ENCODE measurements around the gene PLA2G5. TPM values are rescaled to one million over a fixed set of nuclear protein-coding genes. Genes with fewer than 3 reads are reported as not detected.
A peak's percentile ranks its signal among the peaks of the same experiment; 100 is the strongest.

Gene PLA2G5
- total RNA-seq, 1 experiment from 2014 or later = not detected

- H3K27me3 ChIP-seq (ENCODE audit: insufficient read depth, low read depth) = no peaks in the 10 kb centered on the region
- no peak for DNase-seq
- peaks cover 8% of the 10 kb centered on the region; the same call in 1 of the 2 replicates for H3F3A ChIP-seq (ENCODE audit: insufficient read depth, low read depth)
- H2AFZ ChIP-seq = no peak overlapping the region
- no peaks in the 10 kb centered on the region for H3K79me2 ChIP-seq (ENCODE audit: low read depth)
- CTCF ChIA-PET = no interaction called here
- H3K9me2 ChIP-seq (ENCODE audit: insufficient read depth) = no peaks in the 10 kb centered on the region
- H3K4me1 ChIP-seq (replicated peaks; ENCODE audit: insufficient read depth) = peaks cover 36% of the 10 kb centered on the region
- H3K36me3 ChIP-seq (ENCODE audit: low read depth) = no peaks in the 10 kb centered on the region
- H3K27ac ChIP-seq = no peak overlapping the region
- BruUV-seq (replicated peaks) = no TSS peak
- POLR2A ChIA-PET (ENCODE audit: unreplicated experiment) = no interaction called here
- intact Hi-C loops (cut with micrococcal nuclease; ENCODE audit: unreplicated experiment) = loop anchor here (10.0 kb wide), 1 partner anchor 247 kb away; no protein-coding TSS in a partner anchor
- no peaks in the 10 kb centered on the region for H4K20me1 ChIP-seq (ENCODE audit: insufficient read depth)
- H3K9me3 ChIP-seq (ENCODE audit: insufficient read depth, low read depth) = no peaks in the 10 kb centered on the region
- TF ChIP-seq EZH2 (IDR thresholded peaks at IDR 0.05; ENCODE audit: low read depth) = no peak
- TF ChIP-seq, protein P1, sequence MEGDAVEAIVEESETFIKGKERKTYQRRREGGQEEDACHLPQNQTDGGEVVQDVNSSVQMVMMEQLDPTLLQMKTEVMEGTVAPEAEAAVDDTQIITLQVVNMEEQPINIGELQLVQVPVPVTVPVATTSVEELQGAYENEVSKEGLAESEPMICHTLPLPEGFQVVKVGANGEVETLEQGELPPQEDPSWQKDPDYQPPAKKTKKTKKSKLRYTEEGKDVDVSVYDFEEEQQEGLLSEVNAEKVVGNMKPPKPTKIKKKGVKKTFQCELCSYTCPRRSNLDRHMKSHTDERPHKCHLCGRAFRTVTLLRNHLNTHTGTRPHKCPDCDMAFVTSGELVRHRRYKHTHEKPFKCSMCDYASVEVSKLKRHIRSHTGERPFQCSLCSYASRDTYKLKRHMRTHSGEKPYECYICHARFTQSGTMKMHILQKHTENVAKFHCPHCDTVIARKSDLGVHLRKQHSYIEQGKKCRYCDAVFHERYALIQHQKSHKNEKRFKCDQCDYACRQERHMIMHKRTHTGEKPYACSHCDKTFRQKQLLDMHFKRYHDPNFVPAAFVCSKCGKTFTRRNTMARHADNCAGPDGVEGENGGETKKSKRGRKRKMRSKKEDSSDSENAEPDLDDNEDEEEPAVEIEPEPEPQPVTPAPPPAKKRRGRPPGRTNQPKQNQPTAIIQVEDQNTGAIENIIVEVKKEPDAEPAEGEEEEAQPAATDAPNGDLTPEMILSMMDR (conservative IDR thresholded peaks at IDR 0.05) = no peak
- no peak overlapping the region for H3K4me3 ChIP-seq
- no peak overlapping the region for H3K4me2 ChIP-seq
Observed at GRCh38 chr1:20107796-20108195, 37.8 kb downstream of the PLA2G5 start.

DNA sequence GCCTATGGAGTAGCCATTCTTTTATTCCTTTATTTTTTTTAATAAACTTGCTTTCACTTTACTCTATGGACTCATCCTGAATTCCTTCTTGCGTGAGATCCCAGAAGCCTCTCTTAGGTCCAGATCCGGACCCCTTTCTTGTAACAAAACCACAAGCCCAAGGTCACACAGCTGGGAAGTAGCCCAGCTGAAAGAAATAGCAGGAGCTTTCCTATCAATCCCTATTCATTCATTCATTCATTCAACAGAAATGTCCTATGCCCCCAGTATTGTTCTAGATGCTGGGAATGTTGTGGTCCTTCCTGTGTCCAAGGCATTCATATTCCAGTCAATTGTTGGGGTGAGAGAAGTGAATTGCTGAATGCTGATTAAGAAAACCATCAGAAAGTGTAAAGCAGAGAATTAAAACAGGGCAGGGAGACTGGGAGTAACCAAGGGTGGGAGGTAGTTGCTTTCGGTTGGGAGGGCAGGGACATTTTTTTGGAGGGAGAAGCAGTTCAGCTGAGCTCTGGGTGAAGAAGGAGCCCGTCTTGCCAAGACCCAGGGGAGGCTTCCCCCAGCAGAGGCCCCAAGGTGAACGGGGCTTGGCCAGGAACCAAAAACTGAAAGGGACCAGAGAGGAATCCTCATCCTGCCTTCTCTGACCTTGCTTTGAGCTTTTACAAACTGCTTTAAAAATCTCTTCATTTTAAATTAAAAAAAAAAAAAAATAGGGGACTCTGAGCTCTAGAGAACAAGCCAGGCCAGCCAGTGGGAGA lies 38.6 kb downstream of the PLA2G5 start:
- Histone ChIP-seq H3K4me2 (no peak overlapping the region), H3K79me2 (ENCODE audit: low read depth) (no peaks in the 10 kb centered on the region), H3F3A (ENCODE audit: insufficient read depth, low read depth) (peaks cover under 1% of the 10 kb centered on the region; the same call in 1 of the 2 replicates), H3K4me3 (no peak overlapping the region), H4K20me1 (ENCODE audit: insufficient read depth) (no peaks in the 10 kb centered on the region), H3K9me3 (ENCODE audit: insufficient read depth, low read depth) (no peaks in the 10 kb centered on the region), H3K36me3 (ENCODE audit: low read depth) (no peaks in the 10 kb centered on the region), H3K27me3 (ENCODE audit: insufficient read depth, low read depth) (no peaks in the 10 kb centered on the region), H3K4me1 (replicated peaks; ENCODE audit: insufficient read depth) (peaks cover 30% of the 10 kb centered on the region), H2AFZ (no peak overlapping the region), H3K27ac (no peak overlapping the region), H3K9me2 (ENCODE audit: insufficient read depth) (no peaks in the 10 kb centered on the region)
- no peak for DNase-seq
- no peak for TF ChIP-seq EZH2 (IDR thresholded peaks at IDR 0.05; ENCODE audit: low read depth)
- TF ChIP-seq, protein P1 (conservative IDR thresholded peaks at IDR 0.05) = no peak
- ChIA-PET CTCF (interaction anchor here (0.6 kb wide), 1 partner anchor 239 kb away, joined by 4 read pairs; no protein-coding TSS in a partner anchor), POLR2A (ENCODE audit: unreplicated experiment) (interaction anchor here (0.6 kb wide), 1 partner anchor 26 kb away, joined by 3 read pairs; no protein-coding TSS in a partner anchor)
- intact Hi-C loops (cut with micrococcal nuclease; ENCODE audit: unreplicated experiment) = loop anchor here (10.0 kb wide), 1 partner anchor 246 kb away; no protein-coding TSS in a partner anchor
- BruUV-seq (replicated peaks) = no TSS peak

- POLR2A ChIA-PET (ENCODE audit: unreplicated experiment) = interaction anchor here (0.6 kb wide), 1 partner anchor 25 kb away, joined by 3 read pairs; no protein-coding TSS in a partner anchor
- no peak overlapping the region for H3K4me3 ChIP-seq
- intact Hi-C loops (cut with micrococcal nuclease; ENCODE audit: unreplicated experiment) = loop anchor here (10.0 kb wide), 1 partner anchor 245 kb away; no protein-coding TSS in a partner anchor
Observed at GRCh38 chr1:20109223-20109856, 39.3 kb downstream of the PLA2G5 start.

More at GRCh38 chr1:20109223-20109856, 39.3 kb downstream of the PLA2G5 start:
- Histone ChIP-seq H3K9me2 (ENCODE audit: insufficient read depth) (no peaks in the 10 kb centered on the region), H4K20me1 (ENCODE audit: insufficient read depth) (no peaks in the 10 kb centered on the region), H3K4me2 (no peak overlapping the region), H3F3A (ENCODE audit: insufficient read depth, low read depth) (no peaks in the 10 kb centered on the region), H3K36me3 (ENCODE audit: low read depth) (no peaks in the 10 kb centered on the region), H3K27me3 (ENCODE audit: insufficient read depth, low read depth) (no peaks in the 10 kb centered on the region), H3K79me2 (ENCODE audit: low read depth) (no peaks in the 10 kb centered on the region), H3K27ac (no peak overlapping the region), H3K4me1 (replicated peaks; ENCODE audit: insufficient read depth) (peaks cover 30% of the 10 kb centered on the region), H3K9me3 (ENCODE audit: insufficient read depth, low read depth) (no peaks in the 10 kb centered on the region), H2AFZ (no peak overlapping the region)
- CTCF ChIA-PET = no interaction called here
- DNase-seq = peak in 1 of 2 experiments; percentile 41
- BruUV-seq (replicated peaks) = no TSS peak
- TF ChIP-seq, protein P1 (conservative IDR thresholded peaks at IDR 0.05) = no peak
- TF ChIP-seq EZH2 (IDR thresholded peaks at IDR 0.05; ENCODE audit: low read depth) = no peak

All from PC-9 (cell line).